Activated naive CD4-positive, alpha-beta T cell treated with anti-CD3 and anti-CD28 coated beads, Interleukin-2, amount 50 U/mL, for 24 hours (primary cell): ENCODE measurements around the gene SNRK.

ENCODE experiments used
- H3K27ac Mint-ChIP-seq: one replicate; pipeline ENCODE4 v1.8.0; 2021; ENCODE audit warnings: mild to moderate bottlenecking, mixed read lengths
- H3K27me3 Mint-ChIP-seq: one replicate; pipeline ENCODE4 v1.8.0; 2021; ENCODE audit warnings: mixed read lengths
- H3K36me3 Mint-ChIP-seq: one replicate; pipeline ENCODE4 v1.8.0; 2021; ENCODE audit warnings: mixed read lengths
- H3K4me1 Mint-ChIP-seq: one replicate; pipeline ENCODE4 v1.8.0; 2021; ENCODE audit warnings: mixed read lengths
- H3K4me3 Mint-ChIP-seq: one replicate; pipeline ENCODE4 v1.8.0; 2021; ENCODE audit warnings: mild to moderate bottlenecking, mixed read lengths
- H3K9me3 Mint-ChIP-seq: one replicate; pipeline ENCODE4 v1.8.0; 2021; ENCODE audit warnings: mixed read lengths

The SNRK gene

GRCh38 chr3:43363621-43364266 is 77.4 kb downstream of the SNRK start:
- H3K4me3 Mint-ChIP-seq, result no peak overlapping the region
- peaks cover 3% of the 10 kb centered on the region for H3K4me1 Mint-ChIP-seq
- H3K27ac Mint-ChIP-seq, result no peak overlapping the region
- no peaks in the 10 kb centered on the region for H3K27me3 Mint-ChIP-seq
- H3K9me3 Mint-ChIP-seq, result no peaks in the 10 kb centered on the region
- no peaks in the 10 kb centered on the region for H3K36me3 Mint-ChIP-seq

- Mint-ChIP-seq H3K27ac (no peak overlapping the region), H3K27me3 (no peaks in the 10 kb centered on the region), H3K4me1 (peaks cover 3% of the 10 kb centered on the region), H3K9me3 (no peaks in the 10 kb centered on the region), H3K36me3 (no peaks in the 10 kb centered on the region), H3K4me3 (no peak overlapping the region)
Observed at GRCh38 chr3:43364494-43364893, 78.2 kb downstream of the SNRK start.

- no peak overlapping the region for H3K27ac Mint-ChIP-seq
Observed at GRCh38 chr3:43364926-43365325, 78.6 kb downstream of the SNRK start.

GRCh38 chr3:43365601-43366305 is 79.4 kb downstream of the SNRK start:
- Mint-ChIP-seq H3K4me1 (peaks cover 3% of the 10 kb centered on the region), H3K27me3 (no peaks in the 10 kb centered on the region), H3K4me3 (no peak overlapping the region), H3K27ac (no peak overlapping the region), H3K36me3 (no peaks in the 10 kb centered on the region), H3K9me3 (no peaks in the 10 kb centered on the region)

More at GRCh38 chr3:43364926-43365325, 78.6 kb downstream of the SNRK start:
- peaks cover 3% of the 10 kb centered on the region for H3K4me1 Mint-ChIP-seq
- H3K27me3 Mint-ChIP-seq, result no peaks in the 10 kb centered on the region
- no peaks in the 10 kb centered on the region for H3K9me3 Mint-ChIP-seq
- no peaks in the 10 kb centered on the region for H3K36me3 Mint-ChIP-seq
- no peak overlapping the region for H3K4me3 Mint-ChIP-seq

GRCh38 chr3:43366481-43366880 is 80.1 kb downstream of the SNRK start:
- H3K27ac Mint-ChIP-seq, result no peak overlapping the region
- H3K9me3 Mint-ChIP-seq, result no peaks in the 10 kb centered on the region
- no peaks in the 10 kb centered on the region for H3K27me3 Mint-ChIP-seq
- peaks cover 3% of the 10 kb centered on the region for H3K4me1 Mint-ChIP-seq
- H3K36me3 Mint-ChIP-seq, result no peaks in the 10 kb centered on the region
- no peak overlapping the region for H3K4me3 Mint-ChIP-seq

GRCh38 chr3:43366885-43367284 is 80.5 kb downstream of the SNRK start:
- H3K9me3 Mint-ChIP-seq, result no peaks in the 10 kb centered on the region
- no peaks in the 10 kb centered on the region for H3K27me3 Mint-ChIP-seq
- no peak overlapping the region for H3K27ac Mint-ChIP-seq
- H3K36me3 Mint-ChIP-seq, result no peaks in the 10 kb centered on the region
- H3K4me3 Mint-ChIP-seq, result no peak overlapping the region
- peaks cover 3% of the 10 kb centered on the region for H3K4me1 Mint-ChIP-seq

- no peaks in the 10 kb centered on the region for H3K36me3 Mint-ChIP-seq
- H3K27me3 Mint-ChIP-seq, result no peaks in the 10 kb centered on the region
- H3K9me3 Mint-ChIP-seq, result no peaks in the 10 kb centered on the region
- no peaks in the 10 kb centered on the region for H3K4me1 Mint-ChIP-seq
- no peak overlapping the region for H3K4me3 Mint-ChIP-seq
- H3K27ac Mint-ChIP-seq, result no peak overlapping the region
Observed at GRCh38 chr3:43369404-43370292, 83.3 kb downstream of the SNRK start.

- no peaks in the 10 kb centered on the region for H3K36me3 Mint-ChIP-seq
- H3K4me1 Mint-ChIP-seq, result no peaks in the 10 kb centered on the region
- no peaks in the 10 kb centered on the region for H3K27me3 Mint-ChIP-seq
- H3K4me3 Mint-ChIP-seq, result no peak overlapping the region
- H3K27ac Mint-ChIP-seq, result no peak overlapping the region
- H3K9me3 Mint-ChIP-seq, result no peaks in the 10 kb centered on the region
Observed at GRCh38 chr3:43370293-43370980, 84.1 kb downstream of the SNRK start.

GRCh38 chr3:43371494-43371893 is 85.2 kb downstream of the SNRK start:
- Mint-ChIP-seq H3K9me3 (no peaks in the 10 kb centered on the region), H3K27me3 (no peaks in the 10 kb centered on the region), H3K4me3 (no peak overlapping the region), H3K27ac (no peak overlapping the region), H3K36me3 (no peaks in the 10 kb centered on the region), H3K4me1 (no peaks in the 10 kb centered on the region)

GRCh38 chr3:43372007-43372740 is 85.8 kb downstream of the SNRK start:
- Mint-ChIP-seq H3K4me3 (no peak overlapping the region), H3K4me1 (no peaks in the 10 kb centered on the region), H3K36me3 (no peaks in the 10 kb centered on the region), H3K27ac (no peak overlapping the region), H3K27me3 (no peaks in the 10 kb centered on the region), H3K9me3 (no peaks in the 10 kb centered on the region)

GRCh38 chr3:43372809-43373559 is 86.6 kb downstream of the SNRK start:
- peaks cover 6% of the 10 kb centered on the region for H3K4me1 Mint-ChIP-seq
- H3K27ac Mint-ChIP-seq, result no peak overlapping the region
- H3K27me3 Mint-ChIP-seq, result no peaks in the 10 kb centered on the region

GRCh38 chr3:43373560-43373928 is 87.2 kb downstream of the SNRK start:
- Mint-ChIP-seq H3K27me3 (no peaks in the 10 kb centered on the region), H3K9me3 (no peaks in the 10 kb centered on the region), H3K4me1 (peaks cover 11% of the 10 kb centered on the region), H3K4me3 (no peak overlapping the region), H3K27ac (no peak overlapping the region), H3K36me3 (no peaks in the 10 kb centered on the region)

More at GRCh38 chr3:43372809-43373559, 86.6 kb downstream of the SNRK start:
- Mint-ChIP-seq H3K36me3 (no peaks in the 10 kb centered on the region), H3K9me3 (no peaks in the 10 kb centered on the region), H3K4me3 (no peak overlapping the region)

- H3K9me3 Mint-ChIP-seq, result no peaks in the 10 kb centered on the region
- H3K27ac Mint-ChIP-seq, result peak overlapping the region; percentile 70
- H3K36me3 Mint-ChIP-seq, result no peaks in the 10 kb centered on the region
- no peak overlapping the region for H3K4me3 Mint-ChIP-seq
- peaks cover 16% of the 10 kb centered on the region for H3K4me1 Mint-ChIP-seq
- no peaks in the 10 kb centered on the region for H3K27me3 Mint-ChIP-seq
Observed at GRCh38 chr3:43378066-43378935, 92.0 kb downstream of the SNRK start.

- Mint-ChIP-seq H3K27ac (no peak overlapping the region), H3K36me3 (no peaks in the 10 kb centered on the region)
Observed at GRCh38 chr3:43379343-43379742, 93.0 kb downstream of the SNRK start.

More at GRCh38 chr3:43379343-43379742, 93.0 kb downstream of the SNRK start:
- Mint-ChIP-seq H3K27me3 (no peaks in the 10 kb centered on the region), H3K4me3 (no peak overlapping the region), H3K9me3 (no peaks in the 10 kb centered on the region), H3K4me1 (peaks cover 18% of the 10 kb centered on the region)
